Sciatic nerve (tissue), 2 donors: ENCODE data around the gene EPHA8. TPM values are rescaled to one million over a fixed set of nuclear protein-coding genes. Genes with fewer than 3 reads are reported as not detected.
A peak's percentile ranks its signal among the peaks of the same experiment; 100 is the strongest.

Source experiments
- ATAC-seq: fragments of 200-7000 bp; cut with Tn5 transposase; one replicate; pipeline ENCODE4 v1.9.1; 2020; ENCODE audit warnings: mild to moderate bottlenecking, moderate library complexity
- DNase-seq: peaks from one replicate; pipeline ENCODE4 v3.0.0-alpha.2; 2020; ENCODE audit warnings: low spot score
- intact Hi-C: fragments of 100-400 bp; cut with DNase I; formaldehyde crosslinking; loops from one replicate; pipeline ENCODE4 v1.14.2; 2022
- total RNA-seq: library from RNA; stranded (reverse); fragmentation: NEBNext Ultra II Directional; extraction: Animal tissue kit (Norgen Biotek cat#: 25700); gene quantifications from one replicate; pipeline ENCODE4 v1.2.1, GENCODE V29; 2021
- donor health status: DM: no; HTN: no; CAD: no.
- donor health status: DM: no; HTN: no; CAD: no.

The EPHA8 gene
- total RNA-seq, 1 donor from 2014 or later, result not detected

DNA sequence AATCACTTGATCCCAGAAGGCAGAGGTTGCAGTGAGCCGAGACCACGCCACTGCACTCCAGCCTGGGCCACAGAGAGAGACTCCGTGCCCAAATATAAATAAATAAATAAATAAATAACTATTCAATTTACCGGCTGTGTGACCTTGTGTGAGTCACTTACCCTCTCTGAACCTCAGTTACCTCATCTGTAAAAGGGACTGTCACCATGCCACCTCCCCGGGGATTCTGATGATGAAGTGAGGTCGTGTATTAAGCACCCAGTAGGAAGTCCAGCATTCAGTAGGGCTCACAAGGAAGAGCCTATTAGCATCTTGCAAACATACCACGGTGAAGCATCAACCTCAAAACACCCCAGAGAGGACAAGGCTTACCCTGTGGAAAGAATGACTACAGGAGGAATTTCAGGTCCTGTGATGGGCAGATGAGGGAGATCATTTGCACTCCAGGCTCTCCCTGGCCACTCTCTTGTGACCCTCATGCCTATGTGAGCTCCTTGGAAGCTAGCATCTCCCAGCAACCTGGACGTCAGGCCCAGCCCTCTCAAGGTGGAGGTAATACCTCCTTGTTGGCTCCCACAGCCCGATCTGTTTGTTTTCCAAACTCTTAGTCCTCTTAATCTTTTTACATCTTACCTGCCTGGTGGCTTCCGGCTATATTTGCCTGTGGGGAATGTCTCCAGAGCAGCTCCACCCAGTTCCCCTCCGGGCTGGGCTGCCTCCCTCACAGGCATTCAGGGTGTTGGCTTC, 65.6 kb downstream of the EPHA8 start:
- DNase-seq, result no peak
- ATAC-seq, result no peak
- intact Hi-C loops, result no loop called here

DNA sequence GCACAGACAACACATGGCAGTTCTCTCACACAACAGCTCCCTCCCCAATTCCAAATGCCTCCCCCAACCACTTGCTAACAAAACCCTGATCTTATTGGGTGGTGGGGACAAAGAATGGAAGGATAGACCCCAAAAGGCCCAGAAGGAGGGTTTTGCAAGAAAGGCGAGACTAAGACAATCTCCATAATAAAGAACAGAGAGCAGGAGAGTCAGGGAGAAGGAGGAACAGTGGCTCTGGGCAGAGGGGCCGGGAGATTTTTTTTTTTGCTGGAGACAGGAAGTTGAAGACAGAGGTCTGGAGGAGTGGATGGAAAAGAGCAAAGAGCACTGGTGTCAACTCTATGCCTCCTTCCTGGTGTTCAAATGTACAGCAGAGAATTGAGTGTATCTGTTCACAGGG, 66.6 kb downstream of the EPHA8 start:
- intact Hi-C loops, result no loop called here
- DNase-seq (no peak), ATAC-seq (no peak)

DNA sequence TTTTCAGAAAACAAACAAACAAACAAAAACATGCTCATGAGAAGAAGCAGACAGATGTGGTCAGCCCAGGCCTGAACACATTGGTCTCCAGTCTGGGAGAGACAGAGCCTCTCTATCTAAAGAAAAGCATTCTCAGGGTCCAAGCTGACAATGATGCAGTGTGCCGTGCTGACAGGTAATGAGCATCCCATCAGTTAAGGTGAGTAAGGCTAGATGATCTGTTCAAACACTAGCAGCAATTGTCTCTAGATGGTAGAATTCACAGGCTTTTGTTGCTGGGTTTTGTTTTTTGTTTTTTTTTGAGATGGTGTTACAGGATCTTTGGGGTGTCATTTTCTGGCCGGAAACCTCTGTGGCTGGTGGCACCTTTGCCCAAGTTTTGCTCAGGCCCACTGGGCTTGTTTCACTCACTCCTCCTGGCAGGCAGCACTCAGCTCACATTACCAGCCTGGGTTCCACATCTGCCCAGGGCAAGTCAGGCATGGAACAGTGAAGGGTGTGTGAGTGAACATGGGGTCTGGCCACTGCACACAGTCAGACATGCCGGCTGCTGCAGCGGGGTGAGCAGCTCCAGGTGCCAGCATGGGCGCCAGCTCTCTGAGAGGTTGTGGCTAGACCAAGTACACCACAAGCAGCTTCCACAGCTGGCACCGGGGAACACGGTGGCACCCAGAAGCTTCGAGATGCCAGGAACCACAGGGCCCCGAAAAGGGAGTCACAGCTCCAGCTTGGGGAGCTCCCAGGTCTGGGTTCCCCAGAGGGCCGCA, 70.6 kb downstream of the EPHA8 start:
- DNase-seq, result no peak
- ATAC-seq, result no peak
- intact Hi-C loops, result no loop called here

DNA sequence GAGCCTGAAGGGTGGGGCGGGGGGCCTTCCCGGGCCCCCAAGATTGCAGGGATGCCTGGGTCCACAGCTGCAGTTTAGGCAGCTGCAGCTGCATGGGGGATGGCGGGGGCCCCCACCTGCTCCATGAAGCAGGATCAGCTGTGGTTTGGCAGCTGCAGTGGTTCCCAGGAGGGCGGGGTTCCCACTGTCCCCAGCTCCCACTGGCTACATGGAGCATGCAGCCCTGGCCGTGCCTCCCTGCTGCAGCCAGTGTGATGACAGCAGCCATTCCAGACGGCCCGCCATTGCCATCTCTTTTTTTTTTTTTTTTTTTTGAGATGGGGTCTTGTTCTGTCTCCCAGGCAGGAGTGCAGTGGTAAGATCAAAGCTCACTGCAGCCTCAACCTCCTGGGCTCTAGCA, 72.1 kb downstream of the EPHA8 start:
- intact Hi-C loops, result loop anchor here (5.0 kb wide), 1 partner anchor 208 kb away; no protein-coding TSS in a partner anchor
- DNase-seq, result no peak
- no peak for ATAC-seq

DNA sequence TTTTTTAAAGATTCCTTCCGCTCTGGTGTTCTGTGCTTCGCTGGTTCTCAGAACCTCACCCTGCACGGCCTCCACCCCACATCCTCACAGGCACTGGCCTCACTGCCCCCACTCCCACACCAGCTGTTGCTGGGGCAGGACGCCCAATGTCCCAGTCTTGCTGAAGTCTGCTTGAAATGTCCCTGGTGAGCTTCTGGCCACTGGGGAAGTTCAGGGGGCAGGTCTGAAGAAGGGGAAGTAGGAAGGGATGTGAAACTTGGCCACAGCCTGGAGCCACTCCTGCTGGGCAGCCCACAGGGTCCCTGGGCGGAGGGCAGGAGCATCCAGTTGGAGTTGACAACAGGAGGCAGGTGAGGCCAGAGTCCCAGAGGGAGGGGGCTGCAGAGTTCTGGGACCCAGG, 73.1 kb downstream of the EPHA8 start, which contains the start of gene C1QA:
Gene C1QA, plus strand, starts transcription at position 276 of the 400 bp plus-strand sequence. CDS start 989 bp downstream, outside the sequence.
- ATAC-seq, result peak; percentile 89
- peak; percentile 69 for DNase-seq
- intact Hi-C loops, result loop anchor here (5.0 kb wide), 1 partner anchor 209 kb away; no protein-coding TSS in a partner anchor

DNA sequence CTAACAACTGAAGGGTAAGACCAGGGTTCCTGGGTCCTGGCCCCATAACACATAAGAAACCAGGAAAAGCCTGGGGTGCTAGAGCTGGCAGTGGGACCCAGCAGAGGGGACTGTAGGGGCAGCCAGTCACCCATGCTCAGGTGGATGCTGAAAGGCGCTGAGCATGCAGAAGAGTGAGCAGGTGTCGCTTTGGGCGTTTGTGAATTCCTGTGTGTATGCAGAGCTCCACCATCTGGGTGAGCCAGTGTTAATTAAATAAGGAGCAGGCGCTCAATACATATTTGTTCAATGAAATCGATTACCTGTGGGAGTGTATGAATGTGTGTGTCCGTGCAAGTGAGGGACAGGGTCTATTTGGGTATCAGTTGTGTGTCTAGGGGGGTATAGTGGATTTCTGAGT, 73.6 kb downstream of the EPHA8 start:
- intact Hi-C loops, result loop anchor here (5.0 kb wide), 1 partner anchor 210 kb away; no protein-coding TSS in a partner anchor
- no peak for ATAC-seq
- DNase-seq, result no peak

DNA sequence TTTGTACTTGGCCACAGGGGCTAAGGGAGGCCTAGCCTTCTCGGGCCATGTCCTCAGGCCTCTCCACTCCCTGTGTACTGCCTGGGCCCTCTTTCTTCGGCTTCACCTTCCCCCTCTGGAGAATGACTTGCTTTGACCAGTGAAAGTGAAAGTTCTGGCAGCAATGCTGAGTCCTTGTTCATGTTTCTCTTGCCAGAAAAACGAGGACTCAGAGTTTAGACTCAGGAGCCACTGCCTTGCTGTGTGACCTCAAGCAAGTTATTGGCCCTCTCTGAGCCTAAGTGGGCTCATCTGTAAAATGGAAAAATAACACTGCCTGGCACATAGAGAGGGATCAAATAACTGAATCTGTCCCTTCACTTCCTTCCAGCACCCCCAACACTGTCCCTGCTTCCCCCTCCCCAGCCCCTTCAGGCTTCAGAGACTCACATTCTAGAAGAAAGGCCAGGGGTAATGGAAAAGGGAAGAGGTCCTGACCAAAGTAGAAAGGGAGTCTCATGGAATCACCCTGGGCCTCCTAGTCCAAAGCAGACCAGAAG, 74.7 kb downstream of the EPHA8 start:
- intact Hi-C loops, result loop anchor here (5.0 kb wide), 1 partner anchor 211 kb away; no protein-coding TSS in a partner anchor
- no peak for DNase-seq
- no peak for ATAC-seq

DNA sequence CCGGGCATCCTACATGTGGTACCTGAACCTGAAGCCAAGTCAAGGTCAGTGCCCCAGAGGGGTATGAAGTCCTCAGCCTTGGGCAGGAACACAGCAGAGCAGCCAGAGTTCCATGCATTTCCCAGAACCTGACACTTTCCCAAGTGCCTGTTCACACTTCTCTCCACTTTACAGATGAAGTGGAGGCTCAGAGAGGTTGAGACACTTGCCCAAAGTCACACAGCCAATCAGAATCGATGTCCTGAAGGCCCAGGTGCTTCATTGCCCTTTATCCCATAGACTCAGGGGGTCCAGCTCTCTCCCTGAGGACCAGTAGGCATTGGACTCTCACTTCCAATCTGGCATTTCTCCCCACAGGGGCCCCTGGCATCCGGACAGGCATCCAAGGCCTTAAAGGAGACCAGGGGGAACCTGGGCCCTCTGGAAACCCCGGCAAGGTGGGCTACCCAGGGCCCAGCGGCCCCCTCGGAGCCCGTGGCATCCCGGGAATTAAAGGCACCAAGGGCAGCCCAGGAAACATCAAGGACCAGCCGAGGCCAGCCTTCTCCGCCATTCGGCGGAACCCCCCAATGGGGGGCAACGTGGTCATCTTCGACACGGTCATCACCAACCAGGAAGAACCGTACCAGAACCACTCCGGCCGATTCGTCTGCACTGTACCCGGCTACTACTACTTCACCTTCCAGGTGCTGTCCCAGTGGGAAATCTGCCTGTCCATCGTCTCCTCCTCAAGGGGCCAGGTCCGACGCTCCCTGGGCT, 75.4 kb downstream of the EPHA8 start:
- DNase-seq, result no peak
- intact Hi-C loops, result loop anchor here (5.0 kb wide), 1 partner anchor 211 kb away; no protein-coding TSS in a partner anchor

DNA sequence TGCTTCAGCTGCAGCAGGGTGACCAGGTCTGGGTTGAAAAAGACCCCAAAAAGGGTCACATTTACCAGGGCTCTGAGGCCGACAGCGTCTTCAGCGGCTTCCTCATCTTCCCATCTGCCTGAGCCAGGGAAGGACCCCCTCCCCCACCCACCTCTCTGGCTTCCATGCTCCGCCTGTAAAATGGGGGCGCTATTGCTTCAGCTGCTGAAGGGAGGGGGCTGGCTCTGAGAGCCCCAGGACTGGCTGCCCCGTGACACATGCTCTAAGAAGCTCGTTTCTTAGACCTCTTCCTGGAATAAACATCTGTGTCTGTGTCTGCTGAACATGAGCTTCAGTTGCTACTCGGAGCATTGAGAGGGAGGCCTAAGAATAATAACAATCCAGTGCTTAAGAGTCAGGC, 76.0 kb downstream of the EPHA8 start:
- ATAC-seq (no peak), DNase-seq (no peak)
- intact Hi-C loops, result loop anchor here (5.0 kb wide), 1 partner anchor 212 kb away; no protein-coding TSS in a partner anchor

More for the DNA sequence above, 75.4 kb downstream of the EPHA8 start:
- no peak for ATAC-seq

DNA sequence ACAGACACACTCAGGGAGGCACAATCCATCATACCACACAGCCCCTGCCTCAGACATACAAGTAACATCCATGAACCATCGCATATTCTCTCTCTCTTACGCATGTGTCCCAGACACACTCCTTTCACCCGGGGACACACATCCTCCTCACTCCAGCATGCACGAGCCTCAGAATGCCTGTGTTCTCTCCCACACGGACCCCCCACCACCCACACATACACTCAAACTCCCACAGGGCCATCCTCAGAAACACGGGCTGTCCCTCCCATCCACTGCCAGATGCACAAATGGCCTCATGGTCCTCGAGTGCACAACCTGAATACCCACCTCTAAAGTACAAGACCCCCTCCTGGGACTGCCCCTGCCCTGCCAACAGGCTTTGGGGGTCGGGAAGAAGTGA, 78.0 kb downstream of the EPHA8 start:
- DNase-seq (no peak), ATAC-seq (no peak)
- intact Hi-C loops, result loop anchor here (5.0 kb wide), 1 partner anchor 224 kb away; no protein-coding TSS in a partner anchor

DNA sequence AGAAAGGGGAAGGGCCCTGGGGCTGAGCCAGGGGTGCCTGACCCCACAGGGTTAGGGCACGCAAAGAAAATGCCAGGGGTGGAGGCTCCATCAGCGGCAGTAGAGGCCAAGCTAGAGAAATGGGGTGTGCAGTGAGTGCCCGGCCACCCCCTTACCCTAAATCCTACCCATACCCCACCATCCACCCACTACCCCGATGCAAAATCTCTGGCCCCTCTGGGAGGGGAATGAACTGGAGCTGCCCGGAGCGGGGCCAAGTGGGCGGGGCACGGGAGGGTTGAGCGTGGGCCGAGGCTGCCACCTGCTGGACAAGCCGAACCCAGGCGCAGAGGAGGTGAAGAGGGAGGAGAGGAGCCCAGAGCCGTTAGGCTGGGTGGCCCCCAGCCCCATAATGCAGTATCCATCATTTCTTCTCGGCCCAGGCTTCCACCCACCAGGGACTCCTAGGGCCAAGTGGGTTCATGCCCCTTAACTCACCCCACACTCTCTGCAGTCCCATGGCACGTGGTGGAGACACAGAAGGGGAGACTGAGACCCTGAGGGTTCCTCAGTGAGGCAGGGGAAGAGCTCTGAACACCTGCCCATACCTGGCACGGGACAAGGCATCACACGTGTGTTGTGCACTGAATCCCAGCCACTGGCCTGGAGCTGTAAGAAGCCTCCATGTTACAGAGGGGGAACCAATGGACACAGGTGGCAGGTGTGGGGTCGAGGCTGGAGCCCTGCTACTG, 78.8 kb downstream of the EPHA8 start:
- DNase-seq, result peak; percentile 92

DNA sequence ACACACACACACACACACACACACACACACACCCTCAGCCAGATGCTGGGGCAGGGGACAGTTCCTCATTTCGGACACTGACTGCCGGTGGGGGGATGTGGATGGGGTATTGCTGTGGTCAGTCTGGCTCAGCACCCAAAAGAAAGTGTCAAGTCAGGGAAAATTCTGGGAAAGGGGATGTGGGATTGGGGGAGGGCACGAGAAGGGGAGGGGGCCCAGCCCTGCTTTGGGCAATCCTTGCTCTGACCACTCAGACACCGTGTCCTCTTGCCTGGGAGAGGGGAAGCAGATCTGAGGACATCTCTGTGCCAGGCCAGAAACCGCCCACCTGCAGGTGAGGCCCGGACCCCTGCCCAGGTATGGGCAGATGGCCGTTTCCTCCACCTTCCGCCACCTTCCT, 80.1 kb downstream of the EPHA8 start, which contains the start of gene C1QC:
Gene C1QC, plus strand, starts transcription at position 253 of the 400 bp plus-strand sequence. CDS start 391 bp downstream, outside the sequence.
- ATAC-seq, result peak; percentile 71
- intact Hi-C loops, result loop anchor here (5.0 kb wide), 1 partner anchor 226 kb away; no protein-coding TSS in a partner anchor
- DNase-seq, result no peak

More for the DNA sequence above, 78.8 kb downstream of the EPHA8 start:
- intact Hi-C loops, result loop anchor here (5.0 kb wide), 1 partner anchor 225 kb away; no protein-coding TSS in a partner anchor
- ATAC-seq, result peak; percentile 90

DNA sequence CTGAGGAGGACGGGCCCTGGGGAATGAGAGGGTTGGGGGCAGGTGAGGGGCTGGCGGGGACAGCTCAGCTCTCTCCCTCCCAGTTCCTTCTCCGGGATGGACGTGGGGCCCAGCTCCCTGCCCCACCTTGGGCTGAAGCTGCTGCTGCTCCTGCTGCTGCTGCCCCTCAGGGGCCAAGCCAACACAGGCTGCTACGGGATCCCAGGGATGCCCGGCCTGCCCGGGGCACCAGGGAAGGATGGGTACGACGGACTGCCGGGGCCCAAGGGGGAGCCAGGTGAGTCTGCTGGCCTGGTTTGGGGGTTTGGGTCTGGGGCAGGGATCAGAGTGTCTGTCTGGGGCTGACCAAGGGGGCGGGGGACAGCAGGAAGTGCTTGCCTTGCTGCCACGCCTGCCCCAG, 80.6 kb downstream of the EPHA8 start:
- DNase-seq, result no peak
- intact Hi-C loops, result loop anchor here (5.0 kb wide), 1 partner anchor 227 kb away; no protein-coding TSS in a partner anchor
- no peak for ATAC-seq

DNA sequence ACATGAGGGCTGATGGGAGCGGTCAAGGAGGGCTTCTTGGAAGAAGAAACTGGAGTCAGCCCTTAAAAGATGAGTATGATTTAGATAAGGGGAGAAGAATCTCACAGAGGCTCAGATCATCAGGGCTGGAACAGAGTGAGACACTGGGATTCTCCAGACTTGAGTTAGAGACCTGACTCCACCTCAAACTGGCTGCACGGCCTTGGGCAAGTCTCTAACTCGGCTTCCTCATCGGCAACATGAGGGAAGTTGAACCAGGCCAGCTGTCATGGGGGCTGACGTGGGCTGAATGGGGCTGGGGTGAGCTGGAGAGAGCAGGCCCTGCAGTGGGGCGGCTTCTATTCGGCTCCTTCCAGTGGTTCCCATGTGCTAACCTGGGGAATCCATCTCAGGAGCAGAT, 82.6 kb downstream of the EPHA8 start:
- DNase-seq (no peak), ATAC-seq (no peak)
- intact Hi-C loops, result no loop called here

DNA sequence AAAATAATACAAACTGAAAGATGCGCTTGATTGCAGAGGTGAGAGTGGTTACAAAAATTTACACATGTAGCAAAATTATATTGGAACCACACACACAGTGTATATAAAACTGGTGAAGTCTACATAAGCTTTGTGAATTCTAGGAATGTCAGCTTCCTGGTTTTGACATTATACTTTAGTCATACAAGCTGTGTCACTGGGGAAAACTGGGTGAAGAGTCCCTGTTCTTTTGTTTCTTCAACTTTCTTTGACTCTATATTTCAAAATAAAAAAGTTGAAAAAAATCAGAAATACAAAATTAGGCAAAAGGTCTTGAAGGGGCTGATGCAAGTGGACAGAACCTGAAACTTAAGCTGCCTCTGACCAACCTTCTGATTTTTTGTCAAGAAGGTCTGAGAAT, 83.1 kb downstream of the EPHA8 start:
- intact Hi-C loops, result no loop called here
- DNase-seq (no peak), ATAC-seq (no peak)

DNA sequence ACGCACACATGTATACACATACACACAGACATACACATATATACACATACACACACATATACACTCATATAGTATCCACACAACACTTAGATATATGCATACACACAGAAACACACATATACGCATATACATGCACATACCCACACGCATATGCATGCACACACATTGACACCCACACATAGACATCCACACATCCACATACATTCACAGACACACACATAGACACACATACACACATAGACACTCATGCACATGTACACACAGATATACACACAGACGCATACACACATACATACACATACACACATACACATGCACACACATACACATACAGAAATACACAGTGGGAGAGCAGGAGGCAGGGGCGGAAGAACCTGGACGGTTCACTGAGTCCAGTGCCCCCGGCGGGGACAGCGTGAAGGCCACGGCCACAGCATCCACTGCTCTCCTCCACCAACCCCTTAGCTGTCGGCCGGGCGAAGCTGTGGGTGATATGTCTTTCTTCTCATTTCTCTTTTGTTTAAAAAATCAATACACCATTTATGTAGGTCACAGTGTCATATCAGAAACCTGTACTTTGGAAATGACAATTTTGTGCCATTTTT, 86.9 kb downstream of the EPHA8 start:
- intact Hi-C loops, result no loop called here
- DNase-seq, result no peak
- no peak for ATAC-seq
